ENCODE measurements around the gene MAP1B.

- TF ChIP-seq CTCF (IDR thresholded peaks at IDR 0.05 in 4 of 5, conservative IDR thresholded peaks at IDR 0.05 in 1 of 5) = no peak
- TF ChIP-seq POLR2A (IDR thresholded peaks at IDR 0.05) = no peak
These were observed 18.8 kb downstream of the MAP1B start for GRCh38 chr5:72125941-72126620.
